IPS DF 6.9 (cell line): Measurements from ENCODE around the gene ZC3HAV1L.

Experiments
- DNase-seq: peaks from one replicate; pipeline ENCODE4 v3.0.0-alpha.2; 2013; ENCODE audit warnings: low read depth, low spot score
- H3K27ac ChIP-seq: one replicate; pipeline ENCODE4 v1.5.1; 2013; ENCODE audit warnings: low read length, control low read depth
- H3K27me3 ChIP-seq: 2 replicates; pipeline ENCODE4 v1.6.1; 2013; ENCODE audit warnings: mild to moderate bottlenecking, low read length; ENCODE audit not compliant: control insufficient read depth, insufficient read depth
- H3K36me3 ChIP-seq: 2 replicates; pipeline ENCODE4 v1.6.1; 2013; ENCODE audit warnings: low read length; ENCODE audit not compliant: control insufficient read depth, insufficient read depth
- H3K4me1 ChIP-seq: 2 replicates; pipeline ENCODE4 v1.6.1; 2013; ENCODE audit warnings: low read length; ENCODE audit not compliant: control insufficient read depth, insufficient read depth
- H3K4me3 ChIP-seq: 2 replicates; pipeline ENCODE4 v1.5.1; 2013; ENCODE audit warnings: mild to moderate bottlenecking, low read length
- H3K9me3 ChIP-seq: 2 replicates; pipeline ENCODE4 v1.6.1; 2013; ENCODE audit warnings: low read length, inconsistent platforms; ENCODE audit not compliant: control insufficient read depth, insufficient read depth
- WGBS: extraction: QIAGEN DNeasy Blood & Tissue Kit; methylation state at CpG from one replicate; pipeline ENCODE4 v1.1.7; 2013; ENCODE audit warnings: mixed read lengths, missing lambda C conversion rate; ENCODE audit not compliant: insufficient read length, insufficient coverage; 5-methylcytosine and 5-hydroxymethylcytosine counted together

ZC3HAV1L gene

DNA sequence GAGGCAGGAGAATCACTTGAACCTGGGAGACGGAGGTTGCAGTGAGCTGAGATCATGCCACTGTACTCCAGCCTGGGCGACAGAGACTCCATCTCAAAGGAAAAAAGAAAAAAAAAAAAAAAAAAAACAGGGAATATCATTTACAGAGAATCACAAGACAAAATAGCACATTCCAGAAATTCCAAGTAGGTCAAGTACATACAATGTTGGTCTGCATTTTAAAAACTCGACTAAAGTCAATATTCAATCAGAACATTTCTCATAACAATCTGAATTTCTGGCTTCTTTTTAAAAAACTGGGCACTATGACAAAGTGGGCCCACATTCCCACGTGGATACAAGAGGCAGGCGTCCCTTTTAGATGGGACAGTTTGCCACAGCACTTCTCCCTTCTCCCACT is 12.8 kb downstream of the ZC3HAV1L start:
- no peaks in the 10 kb centered on the region for H3K36me3 ChIP-seq
- WGBS: no CpG with 5 or more reads among the region's 5 CpGs
- H3K27ac ChIP-seq: no peak overlapping the region
- no peaks in the 10 kb centered on the region for H3K27me3 ChIP-seq
- H3K9me3 ChIP-seq: no peaks in the 10 kb centered on the region
- no peak for DNase-seq
- peaks cover 1% of the 10 kb centered on the region; the same call in 1 of the 2 replicates for H3K4me1 ChIP-seq
- no peak overlapping the region for H3K4me3 ChIP-seq

DNA sequence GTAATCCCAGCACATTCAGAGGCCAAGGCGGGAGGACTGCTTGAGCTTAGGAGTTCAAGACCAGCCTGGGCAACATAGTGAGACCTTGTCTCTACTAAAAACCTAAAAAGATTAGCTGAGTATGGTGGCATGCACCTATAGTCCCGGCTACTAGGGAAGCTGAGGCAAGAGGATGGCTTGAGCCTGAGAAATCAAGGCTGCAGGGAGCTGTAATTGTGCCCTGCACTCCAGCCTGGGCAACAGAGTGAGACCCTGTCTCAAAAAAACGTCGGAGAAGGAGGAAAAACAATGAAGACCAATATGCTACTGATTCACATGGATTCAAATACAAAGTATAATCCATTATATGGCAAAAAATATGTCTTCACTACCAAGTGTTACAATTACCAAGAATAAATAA is 13.6 kb downstream of the ZC3HAV1L start:
- WGBS: no CpG with 5 or more reads among the region's 4 CpGs
- H3K27ac ChIP-seq: no peak overlapping the region
- no peaks in the 10 kb centered on the region for H3K36me3 ChIP-seq
- no peaks in the 10 kb centered on the region for H3K27me3 ChIP-seq
- H3K4me3 ChIP-seq: no peak overlapping the region
- H3K4me1 ChIP-seq: peaks cover 1% of the 10 kb centered on the region; the same call in 1 of the 2 replicates
- H3K9me3 ChIP-seq: no peaks in the 10 kb centered on the region
- DNase-seq: no peak

DNA sequence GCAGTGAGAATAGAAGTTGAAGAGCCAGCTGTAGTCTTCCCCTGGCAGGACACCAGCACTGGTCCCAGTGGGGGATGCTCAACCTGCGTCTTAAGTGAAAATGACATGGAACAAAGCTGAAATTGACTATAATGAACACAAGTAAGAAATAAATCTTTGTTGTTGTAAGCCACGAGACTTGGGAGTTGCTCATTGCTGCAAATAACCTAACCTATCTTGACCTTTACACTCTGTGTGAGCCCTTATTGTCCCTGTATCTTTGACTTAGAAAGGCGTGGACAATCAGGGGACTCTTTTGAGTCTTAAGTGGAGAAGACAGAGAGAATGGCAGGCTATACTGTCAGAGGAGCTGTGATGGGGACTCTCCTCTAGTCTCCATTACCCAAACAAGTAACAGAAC is 16.9 kb downstream of the ZC3HAV1L start:
- H3K4me1 ChIP-seq: peaks cover 1% of the 10 kb centered on the region; the same call in 1 of the 2 replicates
- WGBS: no CpG with 5 or more reads among the region's 3 CpGs

DNA sequence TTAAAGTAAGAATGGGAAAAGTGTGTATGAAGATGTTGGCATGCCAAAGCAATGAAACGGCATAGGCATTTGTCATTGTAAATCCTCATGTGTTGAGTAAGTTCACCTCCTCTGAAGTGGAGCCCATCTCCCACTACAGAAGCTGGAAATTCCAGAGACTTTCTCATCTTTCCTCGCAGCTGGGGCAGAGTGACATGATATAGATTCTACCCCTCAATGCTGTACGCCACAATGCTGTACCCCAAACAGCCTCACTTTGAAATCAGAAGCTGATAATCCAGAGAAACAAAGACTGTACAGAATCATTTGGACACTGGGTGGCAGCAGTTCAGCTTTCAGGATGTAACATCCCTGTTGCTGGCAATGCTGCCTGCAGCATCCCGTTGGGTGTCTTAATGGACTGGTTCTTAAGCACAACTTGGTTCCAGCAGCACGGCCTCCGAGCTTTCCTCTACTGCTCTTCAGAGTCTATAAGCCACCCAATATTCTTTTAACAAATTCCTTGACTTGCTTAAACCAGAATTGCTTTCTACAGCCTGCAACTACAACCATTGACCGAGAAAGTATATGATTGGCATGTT is 18.8 kb downstream of the ZC3HAV1L start:
- no peak overlapping the region for H3K4me3 ChIP-seq
- no peaks in the 10 kb centered on the region for H3K9me3 ChIP-seq
- no peak for DNase-seq
- H3K27ac ChIP-seq: no peak overlapping the region
- peaks cover 1% of the 10 kb centered on the region; the same call in 1 of the 2 replicates for H3K4me1 ChIP-seq
- WGBS: no CpG with 5 or more reads among the region's 7 CpGs
- no peaks in the 10 kb centered on the region for H3K27me3 ChIP-seq
- no peaks in the 10 kb centered on the region for H3K36me3 ChIP-seq

More for the DNA sequence above, 16.9 kb downstream of the ZC3HAV1L start:
- no peak for DNase-seq
- Histone ChIP-seq H3K27me3 (no peaks in the 10 kb centered on the region), H3K27ac (no peak overlapping the region), H3K9me3 (no peaks in the 10 kb centered on the region), H3K4me3 (no peak overlapping the region), H3K36me3 (no peaks in the 10 kb centered on the region)

DNA sequence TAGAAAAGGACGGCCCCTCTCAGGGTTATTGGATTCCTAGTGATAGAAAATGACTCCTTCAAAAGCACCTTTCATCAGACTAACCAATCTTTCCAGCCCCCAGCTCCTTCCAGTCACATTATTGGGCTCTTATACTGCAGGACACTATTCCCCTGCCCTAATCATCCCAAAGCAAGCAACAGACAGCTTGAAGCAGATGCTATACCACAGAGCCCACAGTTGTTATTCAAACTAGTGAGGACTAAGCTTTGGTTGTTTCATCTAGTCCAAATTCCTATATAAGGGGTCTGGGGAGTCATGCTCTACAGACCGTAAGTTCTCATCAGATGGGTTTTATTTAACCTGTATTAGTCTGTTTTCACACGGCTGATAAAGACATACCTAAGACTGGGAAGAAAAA is 24.5 kb downstream of the ZC3HAV1L start:
- Histone ChIP-seq H3K36me3 (no peaks in the 10 kb centered on the region), H3K4me1 (no peaks in the 10 kb centered on the region), H3K9me3 (no peaks in the 10 kb centered on the region), H3K27me3 (no peaks in the 10 kb centered on the region), H3K4me3 (no peak overlapping the region), H3K27ac (no peak overlapping the region)
- no peak for DNase-seq
- no CpG with 5 or more reads among the region's 3 CpGs for WGBS

DNA sequence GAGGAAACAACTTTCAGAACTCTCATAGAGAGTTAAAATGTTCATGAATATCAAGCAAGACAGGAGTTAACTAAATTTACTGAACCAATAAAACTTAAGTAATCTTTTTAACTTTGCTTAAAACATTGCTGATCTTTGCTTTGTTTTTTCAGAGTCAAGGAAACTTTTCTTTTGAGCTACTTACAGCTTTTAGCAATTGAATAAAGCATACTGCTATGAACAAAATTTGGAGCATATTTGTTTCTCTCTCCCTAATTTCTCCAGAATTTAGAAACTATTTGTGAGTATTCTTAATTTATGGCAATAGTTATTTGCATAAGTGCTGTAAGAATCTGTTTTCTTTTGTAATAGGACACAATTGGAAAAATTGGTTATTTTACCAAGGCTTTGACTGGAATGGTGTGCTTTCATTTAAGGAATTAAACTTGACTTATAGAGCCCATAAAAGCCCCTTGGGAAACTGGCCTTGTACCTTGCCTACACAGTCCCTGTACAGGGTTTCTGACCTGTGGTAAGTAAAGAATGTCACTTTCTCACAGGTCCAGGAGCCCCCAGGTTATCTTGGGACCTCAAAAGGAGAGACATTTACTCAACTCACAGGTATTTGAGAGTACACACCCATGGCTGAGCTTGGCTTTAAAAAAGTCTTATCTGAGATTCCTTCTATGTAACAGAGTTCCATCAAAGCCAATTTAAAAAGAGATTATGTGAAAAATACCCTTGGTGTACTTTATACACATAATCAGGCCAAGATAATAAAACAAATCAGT is 31.3 kb downstream of the ZC3HAV1L start:
- H3K4me3 ChIP-seq: no peak overlapping the region
- no peak overlapping the region for H3K27ac ChIP-seq
- H3K9me3 ChIP-seq: no peaks in the 10 kb centered on the region; the same call in 1 of the 2 replicates
- H3K4me1 ChIP-seq: no peaks in the 10 kb centered on the region
- H3K36me3 ChIP-seq: no peaks in the 10 kb centered on the region
- H3K27me3 ChIP-seq: no peaks in the 10 kb centered on the region
- DNase-seq: no peak

DNA sequence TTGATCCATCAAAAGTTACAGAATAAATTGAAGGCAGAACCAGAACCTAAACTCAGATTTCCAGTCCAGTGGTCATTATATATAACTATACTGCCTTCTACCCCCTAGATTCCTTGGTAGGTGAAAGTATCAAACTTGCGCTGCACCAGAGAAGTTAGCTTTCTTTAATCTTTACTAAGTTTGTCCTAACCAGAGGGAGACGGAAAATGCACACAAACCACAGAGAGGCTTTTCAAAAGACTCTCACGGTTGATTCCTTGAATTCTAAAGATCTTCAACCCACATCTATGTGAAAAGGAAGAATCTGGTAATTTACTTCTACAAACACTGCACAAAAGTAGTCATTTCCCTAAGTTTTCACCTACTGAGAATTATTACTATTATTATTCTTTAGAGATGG is 36.4 kb downstream of the ZC3HAV1L start:
- DNase-seq: no peak
- Histone ChIP-seq H3K27me3 (no peaks in the 10 kb centered on the region), H3K9me3 (no peaks in the 10 kb centered on the region), H3K36me3 (no peaks in the 10 kb centered on the region), H3K4me1 (no peaks in the 10 kb centered on the region), H3K4me3 (no peak overlapping the region), H3K27ac (no peak overlapping the region)
- WGBS: no CpG with 5 or more reads among the region's 3 CpGs

DNA sequence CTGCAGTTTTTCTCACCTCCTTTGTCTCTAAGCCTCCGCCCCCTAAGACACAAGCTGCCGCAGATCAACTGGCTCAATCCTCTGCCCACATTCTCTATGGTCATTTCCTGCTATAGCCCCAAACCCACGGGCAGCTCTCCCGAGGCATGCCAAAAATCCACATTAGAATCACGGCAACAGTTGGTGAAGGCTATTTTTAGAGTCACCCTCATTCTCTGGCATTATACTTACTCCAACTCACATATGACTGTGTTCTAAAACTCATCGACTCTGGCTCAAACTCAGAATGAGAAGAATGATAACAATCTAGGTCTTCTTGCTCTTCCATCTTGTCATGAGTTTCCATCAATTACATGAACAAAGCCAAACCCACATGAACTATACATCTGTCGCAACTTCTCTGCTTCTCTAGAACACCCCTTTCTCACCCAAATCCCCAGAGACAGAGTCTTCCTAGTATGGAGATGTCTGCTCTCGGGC is 43.8 kb downstream of the ZC3HAV1L start:
- no peaks in the 10 kb centered on the region for H3K36me3 ChIP-seq
- no peaks in the 10 kb centered on the region for H3K27me3 ChIP-seq
- no peak overlapping the region for H3K4me3 ChIP-seq
- no peaks in the 10 kb centered on the region for H3K4me1 ChIP-seq
- no peak overlapping the region for H3K27ac ChIP-seq
- DNase-seq: no peak
- H3K9me3 ChIP-seq: no peaks in the 10 kb centered on the region
- WGBS: no CpG with 5 or more reads among the region's 8 CpGs

DNA sequence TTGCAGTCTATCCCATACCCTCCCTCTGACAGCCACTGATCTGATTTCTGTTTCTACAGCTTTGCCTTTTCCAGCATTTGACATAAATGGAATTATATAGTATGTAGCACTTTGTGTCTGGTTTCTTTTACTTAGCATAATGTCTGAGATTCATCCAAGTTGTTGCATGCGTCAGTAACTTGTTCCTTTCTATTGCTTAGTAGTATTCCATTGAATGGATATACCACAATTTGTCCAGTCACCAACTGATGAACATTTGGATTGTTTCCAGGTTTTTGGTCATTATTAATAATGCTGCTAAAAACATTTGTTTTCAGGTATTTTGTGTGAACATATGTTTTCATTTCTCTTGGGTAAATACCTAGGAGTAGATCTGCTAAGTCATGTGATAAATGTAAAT is 48.2 kb downstream of the ZC3HAV1L start:
- Histone ChIP-seq H3K4me3 (no peak overlapping the region), H3K27ac (no peak overlapping the region), H3K9me3 (no peaks in the 10 kb centered on the region), H3K4me1 (no peaks in the 10 kb centered on the region), H3K27me3 (no peaks in the 10 kb centered on the region), H3K36me3 (no peaks in the 10 kb centered on the region)
- DNase-seq: no peak
- WGBS: no CpG with 5 or more reads among the region's 1 CpG

DNA sequence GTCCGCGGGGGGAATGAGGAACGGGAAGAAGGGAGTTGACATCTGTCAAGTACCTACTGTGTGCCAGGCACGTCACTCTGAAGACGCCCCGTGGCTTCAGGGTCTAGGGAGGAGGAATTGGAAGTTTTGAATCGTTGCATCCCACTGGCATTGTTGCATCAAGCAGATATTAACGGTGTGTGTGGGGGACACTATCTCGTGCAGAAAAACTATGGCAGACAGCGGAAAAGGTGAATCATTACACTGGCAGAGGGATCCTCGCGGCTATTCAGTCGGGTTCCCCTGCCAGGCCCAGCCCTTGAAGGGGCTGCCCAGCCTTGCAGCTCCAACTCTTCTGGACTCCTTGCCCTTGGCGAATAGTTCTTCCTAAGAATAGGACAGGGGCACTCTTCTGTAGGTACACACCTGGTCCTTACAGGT is 53.6 kb downstream of the ZC3HAV1L start:
- Histone ChIP-seq H3K4me1 (peaks cover 7% of the 10 kb centered on the region), H3K27me3 (no peaks in the 10 kb centered on the region), H3K4me3 (peak overlapping the region; percentile 35; the same call in 1 of the 2 replicates), H3K36me3 (no peaks in the 10 kb centered on the region), H3K27ac (no peak overlapping the region), H3K9me3 (no peaks in the 10 kb centered on the region)
- no CpG with 5 or more reads among the region's 14 CpGs for WGBS
- no peak for DNase-seq
